Measurements from ENCODE around the gene EGF. TPM values are rescaled to one million over a fixed set of nuclear protein-coding genes. Genes with fewer than 3 reads are reported as not detected.

The EGF gene
- total RNA-seq = not detected in 2 replicates

DNA sequence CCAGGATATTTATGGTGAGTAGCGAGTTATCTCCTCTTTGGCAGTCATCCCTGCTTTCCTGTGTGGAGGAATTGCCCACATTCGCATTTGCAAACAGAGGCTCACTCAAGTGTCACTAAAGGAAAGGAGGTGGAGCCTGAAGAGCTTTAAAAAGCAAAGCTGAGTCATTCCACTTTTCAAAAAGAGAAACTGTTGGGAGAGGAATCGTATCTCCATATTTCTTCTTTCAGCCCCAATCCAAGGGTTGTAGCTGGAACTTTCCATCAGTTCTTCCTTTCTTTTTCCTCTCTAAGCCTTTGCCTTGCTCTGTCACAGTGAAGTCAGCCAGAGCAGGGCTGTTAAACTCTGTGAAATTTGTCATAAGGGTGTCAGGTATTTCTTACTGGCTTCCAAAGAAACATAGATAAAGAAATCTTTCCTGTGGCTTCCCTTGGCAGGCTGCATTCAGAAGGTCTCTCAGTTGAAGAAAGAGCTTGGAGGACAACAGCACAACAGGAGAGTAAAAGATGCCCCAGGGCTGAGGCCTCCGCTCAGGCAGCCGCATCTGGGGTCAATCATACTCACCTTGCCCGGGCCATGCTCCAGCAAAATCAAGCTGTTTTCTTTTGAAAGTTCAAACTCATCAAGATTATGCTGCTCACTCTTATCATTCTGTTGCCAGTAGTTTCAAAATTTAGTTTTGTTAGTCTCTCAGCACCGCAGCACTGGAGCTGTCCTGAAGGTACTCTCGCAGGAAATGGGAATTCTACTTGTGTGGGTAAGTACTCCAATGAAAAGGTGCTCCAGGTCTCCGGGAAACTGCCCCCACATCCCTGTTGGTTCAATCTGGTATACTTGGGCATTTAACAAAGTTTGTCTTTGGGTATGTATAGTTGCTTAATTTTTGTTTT is at the start of gene EGF:
Gene EGF, plus strand, starts transcription at position 178 of the 890 bp plus-strand sequence. Its CDS starts 453 bp downstream, at position 631.

Other genes starting within 250 kb of the EGF start
- 9.4 and 12.5 TPM in 2 replicates for gene CASP6, start 209.4 kb upstream of the EGF start, total RNA-seq
- gene PLA2G12A, start 182.8 kb upstream of the EGF start, total RNA-seq = 7.6 and 15.1 TPM in 2 replicates
- 3.2 and 10.7 TPM in 2 replicates for gene CFI, start 110.9 kb upstream of the EGF start, total RNA-seq
- 4.9 and 6.7 TPM in 2 replicates for gene GAR1, start 97.1 kb upstream of the EGF start, total RNA-seq
- not detected in 2 replicates for gene RRH, start 84.9 kb upstream of the EGF start, total RNA-seq
- 0.36 TPM in 1 of 2 replicates, not detected in the other for gene LRIT3, start 64.8 kb upstream of the EGF start, total RNA-seq

All from cardiac atrium fibroblast (primary cell).